Choroid plexus epithelial cell (primary cell): ENCODE measurements around the gene ATN1.

Source experiments
- DNase-seq: peaks from one replicate; pipeline ENCODE4 v3.0.0-alpha.2; 2010; ENCODE audit warnings: low read depth
- H3K4me3 ChIP-seq: 2 replicates; pipeline ENCODE4 v1.5.1; 2011; ENCODE audit warnings: low read depth, mild to moderate bottlenecking, control low read depth, low read length, moderate library complexity
- TF ChIP-seq, protein P1 (sequence below): conservative IDR thresholded peaks from 2 replicates; pipeline ENCODE4 v1.5.1; 2011; ENCODE audit warnings: low read depth, mild to moderate bottlenecking, control low read depth, inconsistent platforms, low read length, moderate library complexity

The ATN1 gene

GRCh38 chr12:6965714-6966113 lies 38.0 kb downstream of the ATN1 start:
- peak; percentile 42 for DNase-seq
- TF ChIP-seq, protein P1, sequence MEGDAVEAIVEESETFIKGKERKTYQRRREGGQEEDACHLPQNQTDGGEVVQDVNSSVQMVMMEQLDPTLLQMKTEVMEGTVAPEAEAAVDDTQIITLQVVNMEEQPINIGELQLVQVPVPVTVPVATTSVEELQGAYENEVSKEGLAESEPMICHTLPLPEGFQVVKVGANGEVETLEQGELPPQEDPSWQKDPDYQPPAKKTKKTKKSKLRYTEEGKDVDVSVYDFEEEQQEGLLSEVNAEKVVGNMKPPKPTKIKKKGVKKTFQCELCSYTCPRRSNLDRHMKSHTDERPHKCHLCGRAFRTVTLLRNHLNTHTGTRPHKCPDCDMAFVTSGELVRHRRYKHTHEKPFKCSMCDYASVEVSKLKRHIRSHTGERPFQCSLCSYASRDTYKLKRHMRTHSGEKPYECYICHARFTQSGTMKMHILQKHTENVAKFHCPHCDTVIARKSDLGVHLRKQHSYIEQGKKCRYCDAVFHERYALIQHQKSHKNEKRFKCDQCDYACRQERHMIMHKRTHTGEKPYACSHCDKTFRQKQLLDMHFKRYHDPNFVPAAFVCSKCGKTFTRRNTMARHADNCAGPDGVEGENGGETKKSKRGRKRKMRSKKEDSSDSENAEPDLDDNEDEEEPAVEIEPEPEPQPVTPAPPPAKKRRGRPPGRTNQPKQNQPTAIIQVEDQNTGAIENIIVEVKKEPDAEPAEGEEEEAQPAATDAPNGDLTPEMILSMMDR, result no peak
- no peak overlapping the region for H3K4me3 ChIP-seq

- DNase-seq, result peak; percentile 69
- TF ChIP-seq, protein P1, result no peak
Observed at GRCh38 chr12:6966351-6966750, 38.6 kb downstream of the ATN1 start.

GRCh38 chr12:6967651-6968100 lies 39.9 kb downstream of the ATN1 start:
- TF ChIP-seq, protein P1, result no peak
- no peak for DNase-seq
- H3K4me3 ChIP-seq, result no peak overlapping the region

More at GRCh38 chr12:6966351-6966750, 38.6 kb downstream of the ATN1 start:
- no peak overlapping the region for H3K4me3 ChIP-seq

DNA sequence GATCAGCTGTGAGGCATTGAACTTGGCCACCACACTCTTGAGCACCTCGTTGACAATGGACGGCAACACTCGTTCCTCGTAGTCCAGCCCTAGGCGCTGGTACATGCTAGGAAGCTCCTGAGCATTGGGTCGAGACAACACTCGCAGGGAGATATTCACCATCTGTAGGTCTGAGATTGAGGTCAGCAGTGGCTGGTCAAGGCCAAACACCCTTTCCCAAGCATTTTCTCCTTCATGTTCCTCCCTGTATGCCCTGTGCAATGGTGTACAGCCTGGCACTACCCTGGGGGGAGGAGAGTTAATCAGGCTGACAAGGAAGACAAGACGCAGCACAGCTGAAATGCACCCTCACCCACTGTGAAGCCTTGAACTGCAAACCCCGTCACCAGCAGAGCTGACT lies 40.7 kb downstream of the ATN1 start:
- TF ChIP-seq, protein P1, result no peak
- no peak for DNase-seq
- no peak overlapping the region for H3K4me3 ChIP-seq

- TF ChIP-seq, protein P1, result no peak
- H3K4me3 ChIP-seq, result peak overlapping the region; percentile 81
- peak; percentile 14 for DNase-seq
Observed at GRCh38 chr12:6970096-6970527, 42.4 kb downstream of the ATN1 start.

GRCh38 chr12:6974180-6974579 lies 46.4 kb downstream of the ATN1 start:
- TF ChIP-seq, protein P1, result no peak
- H3K4me3 ChIP-seq, result no peak overlapping the region
- no peak for DNase-seq

DNA sequence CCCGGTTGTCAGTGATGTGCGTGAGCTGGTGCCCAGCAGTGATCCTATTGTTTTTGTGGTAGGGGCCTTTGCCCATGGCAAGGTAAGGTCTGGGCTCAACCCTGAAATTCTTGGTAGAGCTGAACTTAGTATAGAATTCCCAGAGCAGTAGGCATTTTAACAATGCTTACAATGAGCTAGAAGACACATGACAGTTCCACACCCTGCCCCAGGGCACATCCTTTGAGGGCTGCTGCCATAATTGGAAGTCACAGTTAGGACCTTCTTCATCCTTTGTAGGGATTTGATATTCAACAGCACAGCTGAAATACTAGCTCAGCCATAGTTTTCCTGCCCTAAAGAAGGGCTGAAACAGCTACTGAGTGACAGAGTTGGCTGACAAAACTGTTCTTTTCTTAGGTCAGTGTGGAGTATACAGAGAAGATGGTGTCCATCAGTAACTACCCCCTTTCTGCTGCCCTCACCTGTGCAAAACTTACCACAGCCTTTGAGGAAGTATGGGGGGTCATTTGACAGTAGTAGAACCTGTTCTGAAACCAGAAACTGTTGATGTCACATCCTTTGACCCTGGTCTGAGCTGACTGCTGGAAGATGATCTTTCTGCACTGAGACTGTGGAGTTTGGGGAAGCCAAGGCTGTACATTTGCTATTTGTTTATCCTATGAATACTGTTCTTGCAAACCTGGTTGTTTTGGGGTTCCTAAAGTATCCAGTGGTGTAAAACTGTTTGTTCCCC lies 47.7 kb downstream of the ATN1 start:
- DNase-seq, result no peak
- H3K4me3 ChIP-seq, result no peak overlapping the region
- TF ChIP-seq, protein P1, result no peak
